Neuronal stem cell (in vitro differentiated cells): Measurements from ENCODE around the gene CLEC16A.

Source experiments
- DNase-seq: peaks from one replicate; pipeline ENCODE4 v3.0.0-alpha.2; 2013; ENCODE audit warnings: low spot score
- H2AFZ ChIP-seq: one replicate; pipeline ENCODE4 v1.6.1; 2013; ENCODE audit warnings: mild to moderate bottlenecking, low read length, inconsistent platforms
- H2AK5ac ChIP-seq: 2 replicates; pipeline ENCODE4 v1.6.1; 2013; ENCODE audit warnings: low read depth, mild to moderate bottlenecking, inconsistent platforms, low read length, moderate library complexity, mixed read lengths
- H2BK120ac ChIP-seq: 2 replicates; pipeline ENCODE4 v1.6.1; 2013; ENCODE audit warnings: low read depth, mild to moderate bottlenecking, inconsistent platforms, low read length, moderate library complexity, mixed read lengths
- H2BK12ac ChIP-seq: one replicate; pipeline ENCODE4 v1.6.1; 2013; ENCODE audit warnings: low read length, inconsistent platforms
- H2BK15ac ChIP-seq: 2 replicates; pipeline ENCODE4 v1.6.1; 2013; ENCODE audit warnings: mild to moderate bottlenecking, low read length, inconsistent platforms, mixed read lengths
- H2BK5ac ChIP-seq: one replicate; pipeline ENCODE4 v1.6.1; 2013; ENCODE audit warnings: inconsistent platforms, mild to moderate bottlenecking, low read length, moderate library complexity
- H3K14ac ChIP-seq: one replicate; pipeline ENCODE4 v1.6.1; 2013; ENCODE audit warnings: low read length, inconsistent platforms
- H3K18ac ChIP-seq: 2 replicates; pipeline ENCODE4 v1.6.1; 2013; ENCODE audit warnings: low read length, inconsistent platforms
- H3K23ac ChIP-seq: 2 replicates; pipeline ENCODE4 v1.6.1; 2013; ENCODE audit warnings: low read depth, mild to moderate bottlenecking, mixed read lengths, low read length, inconsistent platforms; ENCODE audit not compliant: poor library complexity
- H3K27ac ChIP-seq: replicated peaks from 3 replicates; pipeline ENCODE4 v1.5.1; 2013; ENCODE audit warnings: low read length, inconsistent platforms
- H3K27me3 ChIP-seq, 3 experiments: 2 replicates each; pipeline ENCODE4 v1.6.1; 2013; ENCODE audit warnings: low read length in 3 of 3, mild to moderate bottlenecking in 2 of 3, inconsistent platforms in 1 of 3, low read depth in 1 of 3, mixed read lengths in 1 of 3, moderate library complexity in 1 of 3; ENCODE audit not compliant: control insufficient read depth in 3 of 3, insufficient read depth in 3 of 3
- H3K36me3 ChIP-seq, 2 donors: replicated peaks in 1 of 2; 2 replicates each; pipeline ENCODE4 v1.6.1; 2013; ENCODE audit warnings: low read length in 2 of 2; ENCODE audit not compliant: control insufficient read depth in 2 of 2, insufficient read depth in 2 of 2
- H3K4ac ChIP-seq: 2 replicates; pipeline ENCODE4 v1.6.1; 2013; ENCODE audit warnings: inconsistent platforms, mild to moderate bottlenecking, low read length, moderate library complexity
- H3K4me1 ChIP-seq, 2 donors: 1 replicate in 1 of 2; 2 replicates in 1 of 2; pipeline ENCODE4 v1.6.1; 2013; ENCODE audit warnings: low read length in 2 of 2, low read depth in 1 of 2; ENCODE audit not compliant: control insufficient read depth in 2 of 2, insufficient read depth in 1 of 2
- H3K4me2 ChIP-seq: one replicate; pipeline ENCODE4 v1.6.1; 2013; ENCODE audit warnings: mild to moderate bottlenecking, low read length, inconsistent platforms; ENCODE audit not compliant: insufficient read depth, poor library complexity, severe bottlenecking
- H3K4me3 ChIP-seq, 2 donors: 2 replicates each; pipeline ENCODE4 v1.5.1; 2013; ENCODE audit warnings: low read length in 2 of 2, mild to moderate bottlenecking in 2 of 2, inconsistent platforms in 1 of 2, moderate library complexity in 1 of 2
- H3K79me1 ChIP-seq: one replicate; pipeline ENCODE4 v1.6.1; 2013; ENCODE audit warnings: low read depth, mild to moderate bottlenecking, inconsistent platforms, low read length, moderate library complexity
- H3K9ac ChIP-seq: one replicate; pipeline ENCODE4 v1.6.1; 2013; ENCODE audit warnings: mild to moderate bottlenecking, low read depth, low read length, inconsistent platforms; ENCODE audit not compliant: poor library complexity
- H3K9me3 ChIP-seq, 2 donors: replicated peaks in 1 of 2; 2 replicates each; pipeline versions ENCODE3 to v1.6.1; 2013; ENCODE audit warnings: low read length in 2 of 2, mild to moderate bottlenecking in 2 of 2, inconsistent platforms in 1 of 2, low read depth in 1 of 2, mixed read lengths in 1 of 2, moderate library complexity in 1 of 2; ENCODE audit not compliant: control insufficient read depth in 2 of 2, insufficient read depth in 1 of 2
- H4K8ac ChIP-seq: one replicate; pipeline ENCODE4 v1.6.1; 2013; ENCODE audit warnings: low read depth, mild to moderate bottlenecking, inconsistent platforms, low read length, moderate library complexity
- H4K91ac ChIP-seq: one replicate; pipeline ENCODE4 v1.6.1; 2013; ENCODE audit warnings: low read length, low read depth, mild to moderate bottlenecking, inconsistent platforms; ENCODE audit not compliant: poor library complexity
- WGBS, 2 donors: extraction: QIAGEN DNeasy Blood & Tissue Kit; methylation state at CpG; one replicate each; pipeline ENCODE4 v1.1.7; 2013; ENCODE audit warnings: missing lambda C conversion rate in 2 of 2, mixed read lengths in 1 of 2; ENCODE audit not compliant: insufficient read length in 2 of 2, insufficient replicate concordance in 1 of 2; ENCODE audit errors: extremely low coverage in 2 of 2; 5-methylcytosine and 5-hydroxymethylcytosine counted together

Gene CLEC16A

GRCh38 chr16:10929853-10930754 is 14.3 kb upstream of the CLEC16A start:
- peaks cover 0 to 2% of the 10 kb centered on the region in 2 donors for H3K9me3 ChIP-seq
- H3K36me3 ChIP-seq, result peaks cover 15 to 61% of the 10 kb centered on the region in 2 donors
- H3K4ac ChIP-seq, result no peak overlapping the region
- no peak overlapping the region for H2BK120ac ChIP-seq
- H3K79me1 ChIP-seq, result no peaks in the 10 kb centered on the region
- no peak overlapping the region for H3K4me2 ChIP-seq
- no peak for DNase-seq
- WGBS, 2 donors, result no CpG with 5 or more reads among the region's 15 CpGs
- H2BK15ac ChIP-seq, result no peak overlapping the region
- H3K23ac ChIP-seq, result no peak overlapping the region
- H2BK12ac ChIP-seq, result no peak overlapping the region
- no peak overlapping the region for H2AFZ ChIP-seq
- H3K27me3 ChIP-seq, result peaks cover 0 to 2% (median 0%) of the 10 kb centered on the region in 3 experiments
- H4K91ac ChIP-seq, result no peak overlapping the region
- no peak overlapping the region for H3K18ac ChIP-seq
- H2AK5ac ChIP-seq, result no peak overlapping the region
- H2BK5ac ChIP-seq, result no peak overlapping the region
- H3K14ac ChIP-seq, result no peak overlapping the region
- no peak overlapping the region for H3K27ac ChIP-seq
- no peak overlapping the region for H3K4me3 ChIP-seq
- no peak overlapping the region for H3K9ac ChIP-seq
- H3K4me1 ChIP-seq, result no peaks in the 10 kb centered on the region
- H4K8ac ChIP-seq, result no peak overlapping the region

- WGBS, 2 donors, result no CpG with 5 or more reads among the region's 2 CpGs
- no peak overlapping the region for H2AFZ ChIP-seq
Measured at GRCh38 chr16:10930755-10931093, 13.6 kb upstream of the CLEC16A start.

GRCh38 chr16:10931134-10931533 is 13.2 kb upstream of the CLEC16A start:
- Histone ChIP-seq H2AFZ (no peak overlapping the region), H4K91ac (no peak overlapping the region), H4K8ac (no peak overlapping the region), H3K4me3 (no peak overlapping the region), H3K9ac (no peak overlapping the region), H3K27me3 (peaks cover 0 to 2% (median 0%) of the 10 kb centered on the region in 3 experiments), H3K27ac (no peak overlapping the region), H2BK15ac (no peak overlapping the region), H3K14ac (no peak overlapping the region), H2BK12ac (no peak overlapping the region), H2BK5ac (no peak overlapping the region), H3K4me1 (no peaks in the 10 kb centered on the region), H3K79me1 (peaks cover 2% of the 10 kb centered on the region), H2BK120ac (no peak overlapping the region), H3K23ac (no peak overlapping the region), H3K4ac (no peak overlapping the region), H3K18ac (no peak overlapping the region), H2AK5ac (no peak overlapping the region), H3K36me3 (peaks cover 12 to 58% of the 10 kb centered on the region in 2 donors), H3K9me3 (no peaks in the 10 kb centered on the region), H3K4me2 (no peak overlapping the region)
- no CpG with 5 or more reads among the region's 7 CpGs for WGBS, 2 donors
- DNase-seq, result no peak

More at GRCh38 chr16:10930755-10931093, 13.6 kb upstream of the CLEC16A start:
- no peak overlapping the region for H2BK120ac ChIP-seq
- no peak overlapping the region for H3K23ac ChIP-seq
- no peak overlapping the region for H4K8ac ChIP-seq
- no peaks in the 10 kb centered on the region for H3K9me3 ChIP-seq
- DNase-seq, result no peak
- H3K27ac ChIP-seq, result no peak overlapping the region
- no peak overlapping the region for H4K91ac ChIP-seq
- H3K4me1 ChIP-seq, result no peaks in the 10 kb centered on the region
- no peak overlapping the region for H3K4ac ChIP-seq
- peaks cover 2% of the 10 kb centered on the region for H3K79me1 ChIP-seq
- peaks cover 15 to 62% of the 10 kb centered on the region in 2 donors for H3K36me3 ChIP-seq
- H2BK15ac ChIP-seq, result no peak overlapping the region
- peaks cover 0 to 2% (median 0%) of the 10 kb centered on the region in 3 experiments for H3K27me3 ChIP-seq
- no peak overlapping the region for H3K4me3 ChIP-seq
- no peak overlapping the region for H3K4me2 ChIP-seq
- H2BK12ac ChIP-seq, result no peak overlapping the region
- H3K9ac ChIP-seq, result no peak overlapping the region
- no peak overlapping the region for H3K18ac ChIP-seq
- no peak overlapping the region for H2BK5ac ChIP-seq
- H2AK5ac ChIP-seq, result no peak overlapping the region
- H3K14ac ChIP-seq, result no peak overlapping the region

DNA sequence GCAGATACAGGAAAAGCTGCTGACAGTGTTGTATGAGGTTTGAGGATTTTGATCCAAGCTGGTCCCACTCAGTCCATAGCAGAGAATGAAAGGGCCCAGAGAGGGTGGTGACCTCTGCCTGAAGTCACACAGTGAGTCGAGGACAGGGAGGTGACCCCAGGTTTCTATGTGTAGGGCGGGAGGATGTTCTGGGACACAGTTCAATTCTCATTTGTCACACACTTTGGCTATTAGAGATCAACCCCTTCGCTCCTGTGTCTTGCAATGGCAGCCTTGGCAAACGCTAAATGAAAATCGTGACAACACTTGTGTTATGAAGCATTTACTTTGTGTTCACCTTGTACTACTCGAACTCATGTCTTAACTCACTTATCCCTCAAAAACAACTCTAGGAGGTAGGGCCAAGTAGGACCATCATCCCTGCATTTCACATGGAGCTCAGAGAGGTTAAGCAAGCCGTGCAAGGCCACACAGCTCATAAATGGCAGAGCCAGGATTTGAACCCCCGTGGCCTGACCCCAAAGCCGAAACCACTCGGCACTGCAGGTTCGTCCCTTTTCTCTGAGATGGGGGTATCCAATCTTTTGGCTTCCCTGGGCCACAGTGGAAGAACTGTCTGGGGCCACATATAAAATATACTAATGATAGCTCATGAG is 12.3 kb upstream of the CLEC16A start:
- no peak overlapping the region for H2AFZ ChIP-seq
- no peak overlapping the region for H3K4me2 ChIP-seq
- no peak overlapping the region for H2AK5ac ChIP-seq
- H4K91ac ChIP-seq, result no peak overlapping the region
- H3K14ac ChIP-seq, result no peak overlapping the region
- H3K36me3 ChIP-seq, result peaks cover 10 to 61% of the 10 kb centered on the region in 2 donors
- no peak overlapping the region for H3K9ac ChIP-seq
- no peak for DNase-seq
- no peaks in the 10 kb centered on the region for H3K9me3 ChIP-seq
- no peak overlapping the region for H2BK15ac ChIP-seq
- no peak overlapping the region for H3K18ac ChIP-seq
- peaks cover 2% of the 10 kb centered on the region for H3K79me1 ChIP-seq
- no peak overlapping the region for H3K27ac ChIP-seq
- no peak overlapping the region for H3K4ac ChIP-seq
- no peak overlapping the region for H3K4me3 ChIP-seq
- no peaks in the 10 kb centered on the region for H3K4me1 ChIP-seq
- no peak overlapping the region for H2BK120ac ChIP-seq
- no peak overlapping the region for H2BK12ac ChIP-seq
- no peak overlapping the region for H3K23ac ChIP-seq
- H2BK5ac ChIP-seq, result no peak overlapping the region
- peaks cover 0 to 2% (median 0%) of the 10 kb centered on the region in 3 experiments for H3K27me3 ChIP-seq
- no CpG with 5 or more reads among the region's 11 CpGs for WGBS, 2 donors
- no peak overlapping the region for H4K8ac ChIP-seq
